Breast epithelium (tissue), 4 donors: ENCODE measurements around the gene PTPN6. TPM values are rescaled to one million over a fixed set of nuclear protein-coding genes. Genes with fewer than 3 reads are reported as not detected.

Experiments
- DNase-seq, 2 donors: peaks; one replicate each; pipeline ENCODE4 v3.0.0-alpha.2; 2019; ENCODE audit warnings: low spot score in 2 of 2
- H3K27ac ChIP-seq, 2 donors: fragments of 200-600 bp; sonication (generic) in 1 of 2; one replicate each; pipeline ENCODE4 v1.5.1; 2016 to 2019; ENCODE audit warnings: mild to moderate bottlenecking in 1 of 2
- H3K27me3 ChIP-seq, 2 donors: fragments of 200-600 bp; sonication (generic) in 1 of 2; one replicate each; pipeline versions ENCODE4 v1.5.1 to v1.6.0; 2017 to 2019; ENCODE audit warnings: control low read depth in 1 of 2, mild to moderate bottlenecking in 1 of 2
- H3K36me3 ChIP-seq: fragments of 200-600 bp; one replicate; pipeline ENCODE4 v1.5.1; 2019
- H3K4me1 ChIP-seq, 2 donors: fragments of 200-600 bp; sonication (generic); one replicate each; pipeline ENCODE4 v1.5.1; 2016 to 2019; ENCODE audit warnings: control low read depth in 1 of 2
- H3K4me3 ChIP-seq, 3 donors: fragments of 200-600 bp; sonication (generic); 1 replicate in 2 of 3; 2 replicates in 1 of 3; pipeline ENCODE4 v1.5.1; 2016 to 2019; ENCODE audit warnings: mild to moderate bottlenecking in 3 of 3, moderate library complexity in 2 of 3
- H3K9me3 ChIP-seq, 2 donors: fragments of 200-600 bp; sonication (generic) in 1 of 2; one replicate each; pipeline ENCODE4 v1.5.1; 2016 to 2019; ENCODE audit warnings: control low read depth in 1 of 2
- POLR2A ChIP-seq: fragments of 450-650 bp; IDR thresholded peaks from one replicate; pipeline ENCODE4 v1.6.1; 2016; ENCODE audit warnings: antibody characterized with exemption, mild to moderate bottlenecking, moderate library complexity
- POLR2AphosphoS5 ChIP-seq, 3 donors: sonication (generic); formaldehyde crosslinking; IDR thresholded peaks; one replicate each; pipeline ENCODE4 v1.6.1; 2017; ENCODE audit warnings: antibody characterized with exemption in 3 of 3
- intact Hi-C: fragments of 100-400 bp; cut with DNase I; formaldehyde crosslinking; loops from one replicate; pipeline ENCODE4 v1.15.1; 2023; ENCODE audit warnings: low total_unique reads
- total RNA-seq, 3 donors: library from RNA; depleted of rRNA; stranded (reverse); fragments of >200 nt; gene quantifications; one replicate each; pipeline ENCODE4 v1.1.0, GENCODE V29; 2016
- TF ChIP-seq, protein P1 (sequence below), 3 donors: fragments of 450-650 bp; IDR thresholded peaks; one replicate each; pipeline ENCODE4 v1.5.1; 2016 to 2017; ENCODE audit warnings: antibody characterized with exemption in 3 of 3, mild to moderate bottlenecking in 3 of 3, moderate library complexity in 3 of 3

PTPN6 gene
- total RNA-seq, 3 donors from 2014 or later: 14.7 to 28.0 (median 20.3) TPM

DNA sequence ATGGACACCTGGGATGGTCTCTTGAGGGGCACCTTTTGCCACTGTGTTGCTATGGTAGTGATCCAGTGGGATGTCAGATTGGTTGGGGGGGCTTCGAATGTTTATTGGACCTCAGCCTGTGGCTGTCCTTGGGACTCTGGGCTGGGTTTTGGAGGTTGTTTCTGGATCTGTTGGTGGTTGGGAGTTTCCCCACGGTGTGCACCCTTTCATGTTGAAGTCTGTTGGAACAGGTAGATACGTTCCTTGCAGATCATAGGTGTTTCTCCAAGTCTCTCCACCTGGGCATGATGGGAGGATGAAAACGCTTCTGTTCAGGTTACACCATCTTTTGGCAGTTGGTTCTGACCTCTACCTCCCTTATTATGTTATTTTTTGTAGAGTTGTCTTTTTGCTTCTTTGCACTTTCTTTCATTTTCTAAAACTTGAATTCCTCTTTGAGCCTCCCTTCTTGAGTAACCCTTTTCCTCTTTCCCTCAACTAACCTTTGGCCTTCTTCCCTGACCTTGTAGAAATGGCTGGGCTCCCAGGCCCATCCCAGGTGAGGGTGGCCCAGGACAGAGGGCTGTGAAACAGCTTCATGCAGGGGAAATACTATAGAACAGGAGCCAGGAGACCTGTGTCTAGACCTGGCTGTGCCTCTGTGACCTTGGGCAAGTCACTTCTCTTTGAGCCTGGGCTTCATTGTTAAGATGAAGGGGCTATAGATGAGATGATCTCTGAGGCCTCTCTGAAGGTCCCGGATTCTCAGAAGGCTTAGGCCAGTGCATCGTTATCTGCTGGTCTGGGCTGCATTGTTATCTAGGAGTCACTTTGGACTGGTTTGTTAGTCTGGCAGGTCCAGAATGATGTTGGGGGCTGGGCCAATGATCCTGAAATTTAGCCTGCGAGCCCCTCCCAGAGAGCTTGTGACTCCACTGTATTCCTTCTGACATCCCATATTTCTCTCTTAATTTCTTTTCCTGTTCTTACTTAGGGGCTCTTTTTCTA lies 21.4 kb upstream of the PTPN6 start:
- intact Hi-C loops: no loop called here
- H3K27me3 ChIP-seq: no peaks in the 10 kb centered on the region
- H3K36me3 ChIP-seq: no peaks in the 10 kb centered on the region
- TF ChIP-seq, protein P1, sequence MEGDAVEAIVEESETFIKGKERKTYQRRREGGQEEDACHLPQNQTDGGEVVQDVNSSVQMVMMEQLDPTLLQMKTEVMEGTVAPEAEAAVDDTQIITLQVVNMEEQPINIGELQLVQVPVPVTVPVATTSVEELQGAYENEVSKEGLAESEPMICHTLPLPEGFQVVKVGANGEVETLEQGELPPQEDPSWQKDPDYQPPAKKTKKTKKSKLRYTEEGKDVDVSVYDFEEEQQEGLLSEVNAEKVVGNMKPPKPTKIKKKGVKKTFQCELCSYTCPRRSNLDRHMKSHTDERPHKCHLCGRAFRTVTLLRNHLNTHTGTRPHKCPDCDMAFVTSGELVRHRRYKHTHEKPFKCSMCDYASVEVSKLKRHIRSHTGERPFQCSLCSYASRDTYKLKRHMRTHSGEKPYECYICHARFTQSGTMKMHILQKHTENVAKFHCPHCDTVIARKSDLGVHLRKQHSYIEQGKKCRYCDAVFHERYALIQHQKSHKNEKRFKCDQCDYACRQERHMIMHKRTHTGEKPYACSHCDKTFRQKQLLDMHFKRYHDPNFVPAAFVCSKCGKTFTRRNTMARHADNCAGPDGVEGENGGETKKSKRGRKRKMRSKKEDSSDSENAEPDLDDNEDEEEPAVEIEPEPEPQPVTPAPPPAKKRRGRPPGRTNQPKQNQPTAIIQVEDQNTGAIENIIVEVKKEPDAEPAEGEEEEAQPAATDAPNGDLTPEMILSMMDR (IDR thresholded peaks at IDR 0.05): no peak
- TF ChIP-seq POLR2A (peak; percentile 15), POLR2AphosphoS5 (IDR thresholded peaks at IDR 0.05) (no peak)
- H3K4me3 ChIP-seq: peak overlapping the region; percentile 94 to 96 (median 95)
- peak overlapping the region; percentile 99 for H3K27ac ChIP-seq
- H3K4me1 ChIP-seq: peaks cover 7 to 52% of the 10 kb centered on the region in 2 donors
- H3K9me3 ChIP-seq: no peaks in the 10 kb centered on the region
- DNase-seq: no peak

DNA sequence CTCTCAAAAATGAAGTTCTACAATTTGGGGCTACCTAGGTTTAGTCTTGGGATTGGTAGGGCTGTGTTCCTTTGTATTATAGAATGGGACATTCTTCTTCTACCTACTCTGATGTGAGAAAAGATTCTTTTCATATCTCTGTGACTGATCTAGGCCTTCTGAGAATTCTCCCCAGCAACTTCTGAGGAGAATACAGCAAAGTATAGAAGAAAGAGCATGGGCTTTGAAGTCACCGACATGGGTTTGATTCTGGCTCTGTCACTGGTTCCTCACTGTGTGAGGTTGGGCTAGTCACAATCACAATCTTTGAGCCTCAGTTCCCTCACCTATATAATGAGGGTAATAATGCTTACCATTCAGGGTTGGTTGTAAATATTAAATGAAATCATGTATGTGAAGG lies 18.4 kb upstream of the PTPN6 start:
- intact Hi-C loops: no loop called here
- Histone ChIP-seq H3K27ac (peak overlapping the region; percentile 81 to 99), H3K4me1 (peaks cover 0 to 42% of the 10 kb centered on the region in 2 donors), H3K4me3 (no peak overlapping the region), H3K27me3 (no peaks in the 10 kb centered on the region), H3K9me3 (no peaks in the 10 kb centered on the region), H3K36me3 (no peaks in the 10 kb centered on the region)
- TF ChIP-seq POLR2A (no peak), POLR2AphosphoS5 (IDR thresholded peaks at IDR 0.05) (no peak)
- TF ChIP-seq, protein P1 (IDR thresholded peaks at IDR 0.05): no peak
- no peak for DNase-seq

DNA sequence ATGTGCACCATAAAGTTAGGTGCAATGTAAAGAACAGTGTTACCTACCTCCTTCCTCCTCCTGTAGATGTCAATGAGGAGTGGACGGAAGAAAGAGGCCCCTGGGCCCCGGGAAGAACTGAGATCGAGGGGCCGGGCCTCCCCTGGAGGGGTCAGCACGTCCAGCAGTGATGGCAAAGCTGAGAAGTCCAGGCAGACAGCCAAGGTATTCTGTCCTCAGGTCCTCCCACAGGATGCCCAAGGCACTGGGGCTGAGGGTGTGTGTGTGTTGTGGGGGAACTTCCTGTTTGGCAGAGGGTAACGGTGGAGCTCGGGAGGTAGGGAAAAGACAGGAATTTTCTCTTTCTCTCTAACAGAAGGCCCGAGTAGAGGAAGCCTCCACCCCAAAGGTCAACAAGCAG lies 17.0 kb upstream of the PTPN6 start:
- no peaks in the 10 kb centered on the region for H3K36me3 ChIP-seq
- no peaks in the 10 kb centered on the region for H3K27me3 ChIP-seq
- TF ChIP-seq POLR2AphosphoS5 (IDR thresholded peaks at IDR 0.05) (no peak), POLR2A (no peak)
- peak in 1 of 2 donors; percentile 67 for DNase-seq
- peak overlapping the region; percentile 81 to 99 for H3K27ac ChIP-seq
- no peaks in the 10 kb centered on the region for H3K9me3 ChIP-seq
- intact Hi-C loops: no loop called here
- H3K4me1 ChIP-seq: peaks cover 8 to 50% of the 10 kb centered on the region in 2 donors
- H3K4me3 ChIP-seq: peak overlapping the region in 2 of 3 donors; percentile 3 to 9

DNA sequence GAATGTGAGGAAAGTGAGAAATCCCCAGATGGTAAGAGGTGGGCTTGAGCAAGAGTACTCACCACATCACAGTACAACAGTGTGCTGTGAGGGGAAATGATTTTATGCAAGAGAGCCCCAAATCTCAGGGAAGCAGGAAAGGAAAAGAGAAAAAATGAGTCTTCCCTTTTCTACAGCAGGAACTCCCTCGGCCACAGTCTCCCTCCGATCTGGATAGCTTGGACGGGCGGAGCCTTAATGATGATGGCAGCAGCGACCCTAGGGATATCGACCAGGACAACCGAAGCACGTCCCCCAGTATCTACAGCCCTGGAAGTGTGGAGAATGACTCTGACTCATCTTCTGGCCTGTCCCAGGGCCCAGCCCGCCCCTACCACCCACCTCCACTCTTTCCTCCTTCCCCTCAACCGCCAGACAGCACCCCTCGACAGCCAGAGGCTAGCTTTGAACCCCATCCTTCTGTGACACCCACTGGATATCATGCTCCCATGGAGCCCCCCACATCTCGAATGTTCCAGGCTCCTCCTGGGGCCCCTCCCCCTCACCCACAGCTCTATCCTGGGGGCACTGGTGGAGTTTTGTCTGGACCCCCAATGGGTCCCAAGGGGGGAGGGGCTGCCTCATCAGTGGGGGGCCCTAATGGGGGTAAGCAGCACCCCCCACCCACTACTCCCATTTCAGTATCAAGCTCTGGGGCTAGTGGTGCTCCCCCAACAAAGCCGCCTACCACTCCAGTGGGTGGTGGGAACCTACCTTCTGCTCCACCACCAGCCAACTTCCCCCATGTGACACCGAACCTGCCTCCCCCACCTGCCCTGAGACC lies 15.6 kb upstream of the PTPN6 start:
- H3K27ac ChIP-seq: peak overlapping the region; percentile 96 to 99
- H3K4me1 ChIP-seq: peaks cover 8 to 46% of the 10 kb centered on the region in 2 donors
- no peaks in the 10 kb centered on the region for H3K9me3 ChIP-seq
- intact Hi-C loops: no loop called here
- H3K36me3 ChIP-seq: no peaks in the 10 kb centered on the region
- TF ChIP-seq POLR2A (no peak), POLR2AphosphoS5 (IDR thresholded peaks at IDR 0.05) (no peak)
- TF ChIP-seq, protein P1 (IDR thresholded peaks at IDR 0.05): no peak
- no peaks in the 10 kb centered on the region for H3K27me3 ChIP-seq
- no peak for DNase-seq
- no peak overlapping the region for H3K4me3 ChIP-seq

GRCh38 chr12:6936194-6936635 lies 14.9 kb upstream of the PTPN6 start:
- Histone ChIP-seq H3K27ac (peak overlapping the region; percentile 96 to 99), H3K4me3 (no peak overlapping the region), H3K36me3 (no peaks in the 10 kb centered on the region), H3K4me1 (peaks cover 8 to 42% of the 10 kb centered on the region in 2 donors), H3K9me3 (no peaks in the 10 kb centered on the region), H3K27me3 (no peaks in the 10 kb centered on the region)
- TF ChIP-seq POLR2AphosphoS5 (IDR thresholded peaks at IDR 0.05) (no peak), POLR2A (no peak)
- TF ChIP-seq, protein P1 (IDR thresholded peaks at IDR 0.05): no peak
- intact Hi-C loops: no loop called here
- no peak for DNase-seq
